ENCODE results near the gene RAB40C.

DNA sequence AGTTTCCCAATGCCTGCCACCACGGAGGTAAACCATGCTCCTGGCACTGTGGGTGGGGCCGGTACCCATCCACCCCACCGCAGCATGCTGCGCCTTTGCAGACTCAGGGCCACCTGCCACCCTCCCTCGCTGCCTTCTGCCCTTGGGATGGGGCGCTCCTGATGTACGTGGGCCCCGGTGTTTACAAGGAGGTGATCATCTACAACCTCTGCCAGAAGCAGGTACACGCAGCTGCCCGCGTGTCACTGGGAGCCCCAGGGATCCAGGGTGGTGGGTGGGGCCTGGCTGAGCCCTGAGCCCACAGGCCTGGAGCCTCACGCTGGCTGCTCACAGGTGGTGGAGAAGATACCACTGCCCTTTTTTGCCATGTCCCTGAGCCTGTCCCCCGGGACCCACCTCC is 76.7 kb downstream of the RAB40C start:
- TF ChIP-seq, protein P1, sequence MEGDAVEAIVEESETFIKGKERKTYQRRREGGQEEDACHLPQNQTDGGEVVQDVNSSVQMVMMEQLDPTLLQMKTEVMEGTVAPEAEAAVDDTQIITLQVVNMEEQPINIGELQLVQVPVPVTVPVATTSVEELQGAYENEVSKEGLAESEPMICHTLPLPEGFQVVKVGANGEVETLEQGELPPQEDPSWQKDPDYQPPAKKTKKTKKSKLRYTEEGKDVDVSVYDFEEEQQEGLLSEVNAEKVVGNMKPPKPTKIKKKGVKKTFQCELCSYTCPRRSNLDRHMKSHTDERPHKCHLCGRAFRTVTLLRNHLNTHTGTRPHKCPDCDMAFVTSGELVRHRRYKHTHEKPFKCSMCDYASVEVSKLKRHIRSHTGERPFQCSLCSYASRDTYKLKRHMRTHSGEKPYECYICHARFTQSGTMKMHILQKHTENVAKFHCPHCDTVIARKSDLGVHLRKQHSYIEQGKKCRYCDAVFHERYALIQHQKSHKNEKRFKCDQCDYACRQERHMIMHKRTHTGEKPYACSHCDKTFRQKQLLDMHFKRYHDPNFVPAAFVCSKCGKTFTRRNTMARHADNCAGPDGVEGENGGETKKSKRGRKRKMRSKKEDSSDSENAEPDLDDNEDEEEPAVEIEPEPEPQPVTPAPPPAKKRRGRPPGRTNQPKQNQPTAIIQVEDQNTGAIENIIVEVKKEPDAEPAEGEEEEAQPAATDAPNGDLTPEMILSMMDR (IDR thresholded peaks at IDR 0.05) = no peak
- no peak for TF ChIP-seq POLR2A (IDR thresholded peaks at IDR 0.05)
